GM12864 (cell line): Measurements from ENCODE around the gene DIRAS2.

Experiments used
- DNase-seq: peaks from one replicate; pipeline ENCODE4 v3.0.0-alpha.2; 2011; ENCODE audit warnings: low read depth
- H3K4me3 ChIP-seq: 2 replicates; pipeline ENCODE4 v1.5.1; 2011; ENCODE audit warnings: mild to moderate bottlenecking, low read depth, low read length, control low read depth
- TF ChIP-seq, protein P1 (sequence below): IDR thresholded peaks from 2 replicates; pipeline ENCODE4 v1.5.1; 2011; ENCODE audit warnings: low read depth, mild to moderate bottlenecking, moderate library complexity, low read length, control low read depth, inconsistent platforms; ENCODE audit errors: missing control alignments

The DIRAS2 gene

GRCh38 chr9:90642570-90643539 is at the start of gene DIRAS2:
Gene DIRAS2, minus strand, starts transcription at chr9:90642824. Its CDS starts 28,997 bp downstream, at chr9:90613827.
- no peak within 1 kb of the TSS; the same call in 1 of the 2 replicates for H3K4me3 ChIP-seq
- TF ChIP-seq, protein P1, sequence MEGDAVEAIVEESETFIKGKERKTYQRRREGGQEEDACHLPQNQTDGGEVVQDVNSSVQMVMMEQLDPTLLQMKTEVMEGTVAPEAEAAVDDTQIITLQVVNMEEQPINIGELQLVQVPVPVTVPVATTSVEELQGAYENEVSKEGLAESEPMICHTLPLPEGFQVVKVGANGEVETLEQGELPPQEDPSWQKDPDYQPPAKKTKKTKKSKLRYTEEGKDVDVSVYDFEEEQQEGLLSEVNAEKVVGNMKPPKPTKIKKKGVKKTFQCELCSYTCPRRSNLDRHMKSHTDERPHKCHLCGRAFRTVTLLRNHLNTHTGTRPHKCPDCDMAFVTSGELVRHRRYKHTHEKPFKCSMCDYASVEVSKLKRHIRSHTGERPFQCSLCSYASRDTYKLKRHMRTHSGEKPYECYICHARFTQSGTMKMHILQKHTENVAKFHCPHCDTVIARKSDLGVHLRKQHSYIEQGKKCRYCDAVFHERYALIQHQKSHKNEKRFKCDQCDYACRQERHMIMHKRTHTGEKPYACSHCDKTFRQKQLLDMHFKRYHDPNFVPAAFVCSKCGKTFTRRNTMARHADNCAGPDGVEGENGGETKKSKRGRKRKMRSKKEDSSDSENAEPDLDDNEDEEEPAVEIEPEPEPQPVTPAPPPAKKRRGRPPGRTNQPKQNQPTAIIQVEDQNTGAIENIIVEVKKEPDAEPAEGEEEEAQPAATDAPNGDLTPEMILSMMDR = no peak
- DNase-seq = no peak

- TF ChIP-seq, protein P1 = no peak
- DNase-seq = no peak
- H3K4me3 ChIP-seq = no peak overlapping the region
These were observed 42.1 kb upstream of the DIRAS2 start for GRCh38 chr9:90684736-90685135.

DNA sequence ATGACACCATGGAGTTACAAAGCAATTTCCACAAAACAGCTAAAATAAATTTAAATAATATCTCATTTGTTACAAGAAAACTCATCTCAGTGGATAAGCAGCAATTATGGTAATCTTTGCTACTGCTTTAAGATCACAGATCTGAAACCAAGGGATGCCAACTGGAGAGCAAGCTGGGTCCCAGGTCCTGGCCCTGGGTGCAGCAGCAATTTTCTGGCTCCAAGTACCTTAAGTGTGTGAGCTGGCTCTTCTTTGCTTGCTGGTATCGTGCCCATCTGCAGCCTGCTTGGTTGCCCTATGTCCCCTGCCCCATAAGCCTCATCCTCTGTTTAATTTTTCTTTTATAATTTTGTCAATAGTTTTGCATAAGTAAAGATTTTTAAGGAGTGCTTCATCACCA is 41.5 kb upstream of the DIRAS2 start:
- TF ChIP-seq, protein P1 = no peak
- DNase-seq = no peak
- no peak overlapping the region for H3K4me3 ChIP-seq

GRCh38 chr9:90680534-90680933 is 37.9 kb upstream of the DIRAS2 start:
- no peak overlapping the region for H3K4me3 ChIP-seq
- TF ChIP-seq, protein P1 = no peak
- no peak for DNase-seq

DNA sequence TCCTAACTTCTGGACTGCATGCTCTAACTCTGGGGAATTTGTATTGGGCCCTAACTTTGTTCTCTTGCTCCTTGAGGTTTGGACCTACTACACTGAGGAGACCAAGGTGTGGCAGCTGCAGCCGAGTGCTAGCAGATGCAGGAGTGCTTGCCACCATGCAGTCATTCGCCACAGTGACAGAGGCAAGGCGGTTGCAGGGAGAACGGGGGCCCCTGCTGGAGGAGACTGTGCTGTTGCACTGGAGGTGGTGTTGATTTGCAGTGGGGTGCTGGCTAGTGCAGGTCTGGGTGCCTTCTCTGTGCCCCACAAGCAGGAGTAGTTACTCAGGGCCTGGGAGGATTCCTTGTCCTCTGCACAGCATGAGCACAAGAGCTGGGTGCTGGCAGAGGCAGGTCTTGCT is 22.4 kb upstream of the DIRAS2 start:
- H3K4me3 ChIP-seq = no peak overlapping the region
- DNase-seq = no peak
- TF ChIP-seq, protein P1 = peak; percentile 17

DNA sequence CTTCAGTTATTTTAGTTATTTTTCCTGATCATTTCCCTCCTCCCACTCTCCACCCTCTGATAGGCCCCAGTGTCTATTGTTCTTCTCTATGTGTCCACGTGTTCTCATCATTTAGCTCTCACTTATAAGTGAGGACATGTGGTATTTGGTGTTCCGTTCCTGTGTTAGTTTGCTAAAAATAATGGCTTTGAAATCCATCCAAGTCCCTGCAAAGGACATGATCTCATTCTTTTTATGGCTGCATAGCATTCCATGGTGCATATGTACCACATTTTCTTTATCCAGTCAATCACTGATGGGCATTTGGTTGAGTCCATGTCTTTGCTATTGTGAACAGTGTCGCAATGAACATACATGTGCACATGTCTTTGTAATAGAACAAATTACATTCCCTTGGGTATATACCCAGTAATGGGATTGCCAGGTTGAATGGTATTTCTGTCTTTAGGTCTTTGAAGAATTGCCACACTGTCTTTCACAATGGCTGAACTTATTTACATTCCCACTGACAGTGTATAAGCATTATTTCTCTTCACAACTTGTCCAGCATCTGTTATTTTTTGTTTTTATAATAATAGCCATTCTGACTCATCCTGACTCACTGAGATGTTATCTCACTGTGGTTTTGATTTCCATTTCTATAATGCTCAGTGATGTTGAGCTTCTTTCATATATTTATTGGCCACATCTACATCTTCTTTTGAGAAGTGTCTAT is 17.2 kb upstream of the DIRAS2 start:
- DNase-seq = no peak
- no peak overlapping the region for H3K4me3 ChIP-seq
- TF ChIP-seq, protein P1 = no peak
